PC-9 (cell line): Measurements from ENCODE around the gene HCFC2. TPM values are rescaled to one million over a fixed set of nuclear protein-coding genes. Genes with fewer than 3 reads are reported as not detected.

Experiments
- BruUV-seq: library from RNA; stranded (reverse); fragments of 400-500 nt; replicated peaks from 2 replicates; lab custom pipeline; 2021; lab: Mats Ljungman, UMichigan
- CTCF ChIA-PET: fragments of 300-600 bp; sonication (Branson Sonifier 250); formaldehyde crosslinking; loops from one replicate; lab custom pipeline; 2022; ENCODE audit warnings: antibody characterized with exemption; lab: Charles Lee
- POLR2A ChIA-PET: fragments of 300-600 bp; sonication (Branson Sonifier 250); formaldehyde crosslinking; loops from one replicate; lab custom pipeline; 2022; ENCODE audit warnings: antibody characterized with exemption; ENCODE audit not compliant: unreplicated experiment; lab: Charles Lee
- DNase-seq, 2 experiments: peaks; one replicate each; pipeline versions ENCODE4 v3.0.0 to v3.0.0-alpha.2; 2015 to 2022; ENCODE audit warnings: mixed read lengths in 1 of 2
- H2AFZ ChIP-seq: fragments of 200-600 bp; sonication (generic); 2 replicates; pipeline ENCODE4 v1.8.1; 2017; ENCODE audit warnings: antibody characterized with exemption
- H3F3A ChIP-seq: fragments of 200-600 bp; sonication (generic); 2 replicates; pipeline ENCODE4 v1.8.1; 2017; ENCODE audit warnings: antibody characterized with exemption, mild to moderate bottlenecking, low read depth; ENCODE audit not compliant: insufficient read depth
- H3K27ac ChIP-seq: fragments of 200-600 bp; sonication (generic); 2 replicates; pipeline ENCODE4 v1.6.1; 2016; ENCODE audit warnings: mixed run types
- H3K27me3 ChIP-seq: fragments of 200-600 bp; sonication (generic); 2 replicates; pipeline ENCODE4 v1.6.1; 2016; ENCODE audit warnings: low read depth, mixed run types; ENCODE audit not compliant: insufficient read depth
- H3K36me3 ChIP-seq: fragments of 200-600 bp; sonication (generic); 2 replicates; pipeline ENCODE4 v1.6.1; 2016; ENCODE audit warnings: low read depth, mixed run types
- H3K4me1 ChIP-seq: fragments of 200-600 bp; sonication (generic); replicated peaks from 2 replicates; pipeline ENCODE4 v1.6.1; 2016; ENCODE audit warnings: mixed run types; ENCODE audit not compliant: insufficient read depth
- H3K4me2 ChIP-seq: fragments of 200-600 bp; sonication (generic); 2 replicates; pipeline ENCODE4 v1.6.1; 2017; ENCODE audit warnings: mixed run types
- H3K4me3 ChIP-seq: fragments of 200-600 bp; sonication (generic); 2 replicates; pipeline ENCODE4 v1.6.1; 2016; ENCODE audit warnings: mixed run types
- H3K79me2 ChIP-seq: fragments of 200-600 bp; sonication (generic); 2 replicates; pipeline ENCODE4 v1.6.1; 2017; ENCODE audit warnings: low read depth, mixed run types
- H3K9me2 ChIP-seq: fragments of 200-600 bp; sonication (generic); 2 replicates; pipeline ENCODE4 v1.8.1; 2017; ENCODE audit warnings: mild to moderate bottlenecking; ENCODE audit not compliant: insufficient read depth
- H3K9me3 ChIP-seq: fragments of 200-600 bp; sonication (generic); 2 replicates; pipeline ENCODE4 v1.8.1; 2016; ENCODE audit warnings: low read depth; ENCODE audit not compliant: insufficient read depth
- H4K20me1 ChIP-seq: fragments of 200-600 bp; sonication (generic); 2 replicates; pipeline ENCODE4 v1.8.1; 2017; ENCODE audit not compliant: insufficient read depth
- EZH2 ChIP-seq: fragments of 200-600 bp; sonication (generic); IDR thresholded peaks from 2 replicates; pipeline ENCODE4 v1.8.0; 2017; ENCODE audit warnings: antibody characterized with exemption, low read depth
- intact Hi-C: fragments of 100-400 bp; cut with micrococcal nuclease; formaldehyde crosslinking; loops from one replicate; pipeline ENCODE4 v1.10.0; 2022; ENCODE audit not compliant: unreplicated experiment
- total RNA-seq: library from RNA; stranded (reverse); gene quantifications from 2 replicates; pipeline ENCODE4 v1.2.3, GENCODE V29; 2021
- TF ChIP-seq, protein P1 (sequence below): fragments of 200-600 bp; sonication (generic); conservative IDR thresholded peaks from 2 replicates; pipeline ENCODE4 v1.6.1; 2017; ENCODE audit warnings: mixed run types, antibody characterized with exemption, mild to moderate bottlenecking, moderate library complexity

HCFC2 gene
- total RNA-seq, 1 experiment from 2014 or later: 2.4 TPM

GRCh38 chr12:104133321-104133720, 69.0 kb downstream of the HCFC2 start:
- no peaks in the 10 kb centered on the region for H3K9me2 ChIP-seq
- peaks cover 19% of the 10 kb centered on the region for H3K4me1 ChIP-seq
- TF ChIP-seq EZH2: no peak
- TF ChIP-seq, protein P1, sequence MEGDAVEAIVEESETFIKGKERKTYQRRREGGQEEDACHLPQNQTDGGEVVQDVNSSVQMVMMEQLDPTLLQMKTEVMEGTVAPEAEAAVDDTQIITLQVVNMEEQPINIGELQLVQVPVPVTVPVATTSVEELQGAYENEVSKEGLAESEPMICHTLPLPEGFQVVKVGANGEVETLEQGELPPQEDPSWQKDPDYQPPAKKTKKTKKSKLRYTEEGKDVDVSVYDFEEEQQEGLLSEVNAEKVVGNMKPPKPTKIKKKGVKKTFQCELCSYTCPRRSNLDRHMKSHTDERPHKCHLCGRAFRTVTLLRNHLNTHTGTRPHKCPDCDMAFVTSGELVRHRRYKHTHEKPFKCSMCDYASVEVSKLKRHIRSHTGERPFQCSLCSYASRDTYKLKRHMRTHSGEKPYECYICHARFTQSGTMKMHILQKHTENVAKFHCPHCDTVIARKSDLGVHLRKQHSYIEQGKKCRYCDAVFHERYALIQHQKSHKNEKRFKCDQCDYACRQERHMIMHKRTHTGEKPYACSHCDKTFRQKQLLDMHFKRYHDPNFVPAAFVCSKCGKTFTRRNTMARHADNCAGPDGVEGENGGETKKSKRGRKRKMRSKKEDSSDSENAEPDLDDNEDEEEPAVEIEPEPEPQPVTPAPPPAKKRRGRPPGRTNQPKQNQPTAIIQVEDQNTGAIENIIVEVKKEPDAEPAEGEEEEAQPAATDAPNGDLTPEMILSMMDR: no peak
- H3K4me3 ChIP-seq: no peak overlapping the region
- intact Hi-C loops: loop anchor here (10.0 kb wide), 1 partner anchor 181 kb away; no protein-coding TSS in a partner anchor
- POLR2A ChIA-PET: no interaction called here
- no peak overlapping the region for H3K27ac ChIP-seq
- H4K20me1 ChIP-seq: no peaks in the 10 kb centered on the region
- BruUV-seq: no TSS peak
- H3K36me3 ChIP-seq: peaks cover 18% of the 10 kb centered on the region; the same call in 1 of the 2 replicates
- H2AFZ ChIP-seq: no peak overlapping the region
- CTCF ChIA-PET: interaction anchor here (0.6 kb wide), 1 partner anchor 12 kb away, joined by 3 read pairs; no protein-coding TSS in a partner anchor
- H3K27me3 ChIP-seq: no peaks in the 10 kb centered on the region
- H3F3A ChIP-seq: peaks cover 18% of the 10 kb centered on the region; the same call in 1 of the 2 replicates
- DNase-seq: no peak
- no peaks in the 10 kb centered on the region for H3K9me3 ChIP-seq
- H3K4me2 ChIP-seq: no peak overlapping the region
- H3K79me2 ChIP-seq: peaks cover 36% of the 10 kb centered on the region

GRCh38 chr12:104133866-104134265, 69.5 kb downstream of the HCFC2 start:
- CTCF ChIA-PET: no interaction called here
- no peak overlapping the region for H3K27ac ChIP-seq
- no TSS peak for BruUV-seq

DNA sequence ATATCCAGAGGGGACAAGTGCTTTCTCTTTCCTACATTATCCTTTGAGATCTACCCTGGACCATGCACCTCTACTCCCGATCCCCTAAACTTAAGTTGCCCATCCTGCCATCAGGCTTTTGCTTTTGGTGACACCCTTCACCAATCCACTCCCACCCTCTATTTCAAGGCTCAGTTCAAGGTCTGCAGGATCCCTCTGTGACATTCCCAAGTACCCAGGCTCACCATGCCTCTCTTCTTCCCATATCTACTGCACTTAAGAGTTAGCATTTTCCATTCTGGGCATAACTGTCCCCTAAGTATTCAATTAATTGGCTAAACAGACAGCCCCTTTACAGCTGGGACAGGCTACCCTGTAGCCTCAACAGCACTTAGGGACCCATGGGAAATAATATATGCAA, 70.6 kb downstream of the HCFC2 start:
- ChIA-PET POLR2A (no interaction called here), CTCF (no interaction called here)
- BruUV-seq: no TSS peak
- Histone ChIP-seq H3K4me1 (peaks cover 26% of the 10 kb centered on the region), H2AFZ (no peak overlapping the region), H4K20me1 (no peaks in the 10 kb centered on the region), H3K4me2 (no peak overlapping the region), H3K79me2 (peaks cover 33% of the 10 kb centered on the region), H3K9me2 (no peaks in the 10 kb centered on the region), H3K9me3 (no peaks in the 10 kb centered on the region), H3K27me3 (no peaks in the 10 kb centered on the region), H3K36me3 (peaks cover 17% of the 10 kb centered on the region; the same call in 1 of the 2 replicates), H3K4me3 (no peak overlapping the region), H3F3A (peaks cover 18% of the 10 kb centered on the region; the same call in 1 of the 2 replicates), H3K27ac (no peak overlapping the region)
- no peak for TF ChIP-seq EZH2
- TF ChIP-seq, protein P1: no peak
- DNase-seq: no peak
- intact Hi-C loops: loop anchor here (10.0 kb wide), 1 partner anchor 180 kb away; no protein-coding TSS in a partner anchor

More at GRCh38 chr12:104133866-104134265, 69.5 kb downstream of the HCFC2 start:
- no peak for DNase-seq
- no peaks in the 10 kb centered on the region for H3K9me3 ChIP-seq
- H3K36me3 ChIP-seq: peaks cover 17% of the 10 kb centered on the region; the same call in 1 of the 2 replicates
- no peak overlapping the region for H3K4me3 ChIP-seq
- TF ChIP-seq, protein P1: no peak
- TF ChIP-seq EZH2: no peak
- peaks cover 25% of the 10 kb centered on the region for H3K4me1 ChIP-seq
- H4K20me1 ChIP-seq: no peaks in the 10 kb centered on the region
- H3K4me2 ChIP-seq: no peak overlapping the region
- POLR2A ChIA-PET: no interaction called here
- H3F3A ChIP-seq: peaks cover 18% of the 10 kb centered on the region; the same call in 1 of the 2 replicates
- no peaks in the 10 kb centered on the region for H3K9me2 ChIP-seq
- H2AFZ ChIP-seq: no peak overlapping the region
- intact Hi-C loops: loop anchor here (10.0 kb wide), 1 partner anchor 181 kb away; no protein-coding TSS in a partner anchor
- no peaks in the 10 kb centered on the region for H3K27me3 ChIP-seq
- peaks cover 36% of the 10 kb centered on the region for H3K79me2 ChIP-seq
